Bone marrow (tissue), 2 donors: Measurements from ENCODE around the gene PDE5A.
"Not testable (repeated sequence)": the region's sequence is repeated elsewhere in the genome, so short reads cannot be mapped to it uniquely, and the experiment has no call there.

Experiments used
- DNase-seq, 2 donors: peaks; one replicate each; lab custom pipeline; 2025; lab: John Stamatoyannopoulos, UW

PDE5A gene

DNA sequence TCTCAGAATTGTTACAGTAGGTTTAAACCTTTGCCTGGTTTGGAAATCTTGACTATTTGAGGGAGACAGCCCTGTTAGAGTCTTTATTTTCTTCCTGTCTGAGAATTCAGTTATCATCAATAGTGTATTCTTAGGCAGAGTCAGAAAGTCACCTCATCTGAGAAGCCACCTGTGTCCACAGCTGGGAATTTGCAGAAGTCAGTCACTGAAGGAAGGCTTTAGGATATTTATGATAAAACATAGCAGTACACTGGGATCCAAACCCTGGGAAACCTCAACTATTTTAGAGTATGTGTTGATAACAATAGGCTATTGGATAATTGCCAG is 157.9 kb downstream of the PDE5A start:
- DNase-seq: not testable (repeated sequence)

DNA sequence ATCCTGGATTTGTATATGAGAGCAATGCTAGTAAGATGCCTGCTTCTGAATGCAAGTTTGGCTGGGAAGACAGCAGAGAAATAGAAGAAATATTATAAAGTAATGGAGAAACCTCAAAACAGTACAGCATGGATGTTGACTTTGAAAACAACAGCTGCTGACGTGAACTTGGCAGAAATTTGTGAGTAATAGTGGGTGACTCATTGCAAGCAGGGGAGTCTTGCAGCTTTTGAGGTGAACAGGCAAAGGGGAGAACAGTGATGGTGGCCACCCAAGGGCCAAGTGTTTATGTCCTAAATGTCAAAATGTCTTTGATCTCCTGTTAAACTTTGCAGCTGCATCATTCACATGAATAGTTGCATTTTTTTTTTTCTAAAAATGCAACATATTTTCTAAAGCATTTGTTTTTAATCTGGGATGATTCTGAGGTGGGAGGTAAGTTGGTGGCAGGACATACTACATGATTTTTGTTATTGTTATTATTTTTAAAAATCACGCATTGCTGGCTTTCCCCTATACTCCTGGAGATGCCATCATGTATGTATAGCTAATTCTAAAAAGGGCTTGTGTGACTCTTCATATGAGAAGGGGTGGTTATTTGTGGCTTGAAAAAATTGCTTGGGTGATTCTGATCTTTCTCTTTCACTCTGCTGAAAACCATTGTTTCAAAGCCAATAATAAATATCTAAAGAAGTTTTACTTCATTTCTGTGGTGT is 158.4 kb downstream of the PDE5A start:
- not testable (repeated sequence) for DNase-seq

GRCh38 chr4:119469039-119469438 is 159.6 kb downstream of the PDE5A start:
- DNase-seq: not testable (repeated sequence)

- not testable (repeated sequence) for DNase-seq
These were observed 165.9 kb downstream of the PDE5A start for GRCh38 chr4:119462733-119463132.

DNA sequence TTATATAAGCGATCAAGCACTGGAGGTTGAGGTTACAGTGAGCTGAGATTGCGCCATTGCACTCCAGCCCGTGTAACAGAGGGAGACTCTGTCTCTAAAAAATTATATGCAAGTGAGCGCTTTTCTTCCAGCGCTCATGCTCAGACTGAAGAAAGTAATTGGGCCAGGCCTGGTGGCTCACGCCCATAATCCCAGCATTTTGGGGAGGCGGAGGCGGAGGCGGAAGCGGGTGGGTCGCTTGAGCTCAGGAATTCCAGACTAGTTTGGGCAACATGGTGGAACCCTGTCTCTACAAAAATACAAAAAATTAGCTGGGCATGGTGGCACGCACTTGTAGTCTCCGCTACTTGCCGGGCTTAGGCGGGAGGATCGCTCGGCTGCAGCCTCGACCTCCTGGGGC is 172.9 kb downstream of the PDE5A start:
- DNase-seq: not testable (repeated sequence)

DNA sequence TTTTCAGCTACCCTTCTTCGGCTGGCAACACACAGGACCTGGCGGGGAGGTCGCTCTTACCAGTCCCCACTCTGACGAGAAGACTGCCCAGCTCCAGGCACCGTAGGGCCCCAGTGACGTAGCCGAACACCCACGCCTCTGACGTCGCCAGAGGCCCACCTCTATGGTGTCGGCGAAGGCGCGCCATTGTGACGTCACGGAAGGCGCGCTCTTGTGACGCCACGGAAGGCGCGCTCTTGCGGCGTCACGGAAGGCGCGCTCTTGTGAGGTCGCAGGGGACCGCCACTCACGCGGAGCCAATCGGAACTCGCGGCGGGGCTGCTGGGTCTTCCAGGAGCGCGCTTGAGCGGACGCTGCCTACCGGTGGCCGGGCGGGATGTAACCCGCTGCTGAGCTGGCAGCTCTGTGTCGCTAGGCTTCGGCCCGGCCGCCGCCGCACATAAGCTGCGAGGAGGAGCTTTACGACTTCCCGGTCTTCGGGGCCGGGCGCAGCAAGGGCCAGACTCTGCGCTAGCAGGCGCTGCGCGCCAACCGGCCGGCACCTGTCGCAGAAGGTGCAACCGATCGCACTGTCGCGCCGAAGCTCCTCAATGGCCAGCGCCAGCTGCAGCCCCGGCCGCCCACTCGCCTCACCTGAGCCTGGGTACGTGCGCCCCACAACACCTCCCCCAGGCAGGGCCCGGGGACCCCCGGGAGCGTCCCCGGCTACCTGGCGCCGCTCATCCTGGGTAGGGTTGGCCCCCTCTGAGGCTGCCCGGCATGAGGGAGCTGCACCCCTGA is 173.9 kb downstream of the PDE5A start:
- DNase-seq: peak; percentile 79 to 95

- DNase-seq: not testable (repeated sequence)
These were observed 174.5 kb downstream of the PDE5A start for GRCh38 chr4:119454151-119454490.

DNA sequence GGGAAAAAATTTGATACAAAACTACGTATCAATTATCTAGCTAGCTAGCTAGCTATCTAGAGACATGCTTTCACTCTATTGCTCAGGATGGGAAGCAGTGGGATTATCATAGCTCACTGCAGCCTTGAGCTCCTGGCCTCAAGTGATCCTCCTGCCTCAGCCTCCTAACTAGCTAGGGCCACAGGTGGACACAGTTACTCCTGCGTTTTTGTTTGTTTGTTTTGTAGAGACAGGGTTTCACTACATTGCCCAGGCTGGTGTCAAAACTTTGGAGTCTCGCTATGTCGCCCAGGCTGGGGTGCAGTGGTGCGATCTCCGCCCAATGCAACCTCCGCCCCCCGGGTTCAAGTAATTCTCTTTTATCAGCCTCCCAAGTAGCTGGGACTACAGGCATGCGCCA is 175.3 kb downstream of the PDE5A start:
- not testable (repeated sequence) for DNase-seq

- DNase-seq: not testable (repeated sequence)
These were observed 178.8 kb downstream of the PDE5A start for GRCh38 chr4:119449851-119450250.
